HG03103 (cell line): ENCODE results near the gene DMD.

Experiments used
- ATAC-seq: cut with Tn5 transposase; IDR thresholded peaks from one replicate; pipeline ENCODE4 v1.9.1; 2021; ENCODE audit warnings: low read depth; ENCODE audit not compliant: unreplicated experiment

Gene DMD

DNA sequence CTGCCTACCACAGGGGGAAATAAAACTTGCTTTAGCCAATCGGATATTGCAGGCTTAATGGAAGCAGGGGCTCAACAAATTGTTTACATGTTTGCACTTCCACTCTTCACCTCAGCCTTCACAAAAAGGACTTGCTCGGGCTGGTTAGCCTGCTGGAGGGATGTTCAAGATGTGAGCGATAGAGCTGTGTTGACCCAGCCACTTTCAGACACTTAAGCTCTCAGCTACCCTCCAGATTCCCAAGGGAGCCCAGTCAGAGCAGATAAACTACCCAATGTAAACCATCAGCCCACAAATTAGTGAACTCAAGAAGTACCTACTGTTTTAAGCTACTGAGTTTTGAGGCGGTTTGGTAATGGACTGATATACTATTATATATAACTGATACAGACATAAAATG is 1631.1 kb downstream of the DMD start:
- ATAC-seq: no peak

DNA sequence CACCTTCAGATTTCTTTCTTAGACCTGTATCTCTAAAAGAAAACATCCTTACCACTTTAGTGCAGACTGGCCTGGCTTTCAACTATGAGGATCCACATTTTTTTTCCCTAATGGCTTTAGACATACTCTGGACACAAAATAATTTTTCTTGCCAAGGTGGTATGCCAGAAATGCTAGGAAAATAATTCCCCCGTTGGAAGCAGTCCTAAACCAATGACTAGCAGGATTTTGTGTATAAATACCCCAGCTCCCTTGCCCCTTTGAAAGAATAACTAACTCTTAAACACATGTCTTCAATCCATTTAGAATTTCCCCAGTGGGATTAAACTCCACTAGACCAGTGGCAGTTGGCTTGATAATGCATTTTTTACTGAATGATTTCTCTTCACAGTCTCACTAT is 1639.0 kb downstream of the DMD start:
- ATAC-seq: no peak

DNA sequence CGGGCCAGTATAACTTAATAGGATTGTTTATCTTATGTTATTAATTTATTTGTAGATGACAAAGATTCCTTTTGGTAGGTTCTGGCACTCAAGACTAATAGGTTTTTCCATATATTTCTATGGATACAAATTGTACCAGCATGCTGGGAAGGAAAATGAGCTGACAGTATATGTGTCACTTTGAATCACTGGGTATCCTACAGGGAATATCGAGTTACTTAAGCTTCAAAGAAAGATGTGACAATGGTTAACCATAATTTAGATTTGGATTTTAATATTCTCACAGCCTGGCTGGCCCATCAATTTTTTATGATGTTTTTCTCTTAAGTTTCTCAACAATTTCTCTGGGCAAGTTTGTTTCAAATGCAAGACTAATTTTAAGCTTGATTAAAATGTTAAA is 1640.7 kb downstream of the DMD start:
- ATAC-seq: no peak

DNA sequence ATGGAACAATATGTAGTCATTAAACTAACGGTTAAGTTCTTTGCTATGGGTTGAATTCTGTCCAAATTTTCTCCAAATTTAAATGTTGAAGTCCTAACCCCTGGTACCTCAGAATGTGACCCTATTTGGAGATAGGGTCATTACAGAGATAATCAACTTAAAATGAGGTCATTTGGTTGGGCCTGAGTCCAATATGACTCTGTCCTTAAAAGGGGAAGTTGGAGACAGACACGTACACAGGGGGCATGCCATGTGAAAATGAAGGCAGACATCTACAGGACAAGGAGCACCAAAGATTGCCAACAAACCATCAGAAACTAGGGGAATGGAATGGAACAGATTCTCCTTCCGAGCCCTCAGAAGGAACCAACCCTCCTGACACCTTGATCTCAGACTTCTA is 1647.6 kb downstream of the DMD start:
- no peak for ATAC-seq

DNA sequence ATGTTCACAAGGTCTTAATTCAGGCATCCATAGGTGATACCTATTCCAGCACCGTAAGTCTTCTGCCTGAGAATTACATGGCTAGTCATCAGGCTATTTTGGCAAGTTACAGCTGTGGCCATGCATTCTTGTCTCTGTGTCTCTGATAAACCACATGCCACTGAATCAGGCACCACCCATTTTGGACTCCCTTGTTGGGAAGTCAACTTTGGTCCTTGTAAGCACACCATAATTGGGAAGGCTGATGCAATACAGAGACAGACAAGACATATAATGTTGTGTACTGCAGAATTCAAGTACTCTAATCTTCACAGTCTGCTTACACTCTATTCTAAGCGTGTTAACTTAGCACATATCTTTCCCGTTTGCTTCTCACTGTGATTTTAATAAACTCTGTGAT is 1655.8 kb downstream of the DMD start:
- no peak for ATAC-seq

DNA sequence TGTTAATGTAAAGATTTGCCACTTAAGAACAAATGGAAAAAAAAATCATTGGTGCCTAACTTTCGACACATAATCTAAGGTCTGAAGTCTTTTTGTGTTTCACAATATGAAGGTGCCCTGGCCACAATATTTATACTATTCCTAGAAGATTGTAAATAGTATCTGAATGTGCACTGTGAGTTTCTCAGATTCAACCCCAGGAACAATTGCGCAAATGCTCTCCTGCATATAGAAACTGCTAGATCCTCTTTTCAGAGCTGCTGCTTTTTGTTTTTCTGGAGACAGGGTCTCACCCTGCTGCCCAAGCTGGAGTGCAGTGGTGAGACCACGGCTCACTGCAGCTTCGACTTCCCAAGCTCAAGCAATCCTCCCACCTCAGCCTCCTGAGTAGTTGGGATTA is 1659.4 kb downstream of the DMD start:
- no peak for ATAC-seq

DNA sequence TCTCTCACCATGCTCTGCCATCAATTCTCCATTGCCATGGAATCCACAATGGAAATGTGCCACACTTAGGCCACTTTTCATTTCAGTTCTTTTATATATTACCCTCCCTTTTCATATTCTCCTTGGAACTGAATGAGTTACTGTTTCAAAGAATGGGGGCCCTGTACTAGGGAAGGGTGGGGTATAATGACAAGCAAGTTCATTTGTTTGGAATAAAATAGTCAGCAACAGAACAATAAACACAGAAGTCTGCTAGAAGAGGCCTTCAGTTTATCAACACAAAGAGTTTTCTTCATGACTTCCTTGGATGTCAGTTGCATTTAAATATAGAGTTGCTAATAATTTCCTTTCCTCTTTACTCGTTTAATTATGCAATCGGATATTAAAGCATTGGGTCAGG is 1661.2 kb downstream of the DMD start:
- no peak for ATAC-seq

DNA sequence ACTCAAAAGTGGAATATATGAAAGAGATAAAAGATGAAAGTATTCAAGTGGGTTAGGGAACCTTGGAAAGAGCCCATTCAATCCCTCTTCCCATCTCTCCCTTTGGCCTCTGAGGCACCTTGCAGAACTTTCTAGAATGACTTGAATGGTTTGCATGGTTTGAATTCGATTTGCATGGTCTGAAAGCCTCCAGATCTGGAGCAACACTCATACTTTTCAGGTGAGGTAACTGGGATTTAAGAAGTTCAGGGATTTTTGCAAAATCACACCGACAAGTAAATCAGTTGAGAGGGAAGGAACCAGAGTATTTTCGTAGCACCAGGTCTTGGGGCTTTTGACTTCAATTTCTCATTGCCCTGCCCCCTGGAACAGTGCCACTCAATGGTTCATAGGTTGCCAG is 1663.5 kb downstream of the DMD start:
- ATAC-seq: no peak

DNA sequence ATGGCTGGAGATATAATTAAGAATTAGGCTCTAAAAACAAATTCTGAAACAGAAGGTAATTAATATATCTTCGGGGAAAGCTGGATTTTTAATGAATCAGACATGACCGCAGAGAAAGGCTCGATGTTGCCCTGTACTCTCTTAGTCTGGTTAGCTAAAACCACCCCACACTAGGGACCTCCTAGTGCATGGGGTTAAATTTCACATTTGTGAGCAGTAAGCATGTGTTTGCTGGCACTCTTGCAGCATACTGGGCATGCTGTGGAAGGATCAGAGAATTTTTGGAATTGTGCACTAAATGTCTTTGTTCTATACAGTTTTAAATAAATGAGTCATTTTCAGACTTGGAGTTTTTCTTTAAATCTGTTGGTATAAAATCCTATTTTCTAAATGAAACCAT is 1663.9 kb downstream of the DMD start:
- no peak for ATAC-seq

DNA sequence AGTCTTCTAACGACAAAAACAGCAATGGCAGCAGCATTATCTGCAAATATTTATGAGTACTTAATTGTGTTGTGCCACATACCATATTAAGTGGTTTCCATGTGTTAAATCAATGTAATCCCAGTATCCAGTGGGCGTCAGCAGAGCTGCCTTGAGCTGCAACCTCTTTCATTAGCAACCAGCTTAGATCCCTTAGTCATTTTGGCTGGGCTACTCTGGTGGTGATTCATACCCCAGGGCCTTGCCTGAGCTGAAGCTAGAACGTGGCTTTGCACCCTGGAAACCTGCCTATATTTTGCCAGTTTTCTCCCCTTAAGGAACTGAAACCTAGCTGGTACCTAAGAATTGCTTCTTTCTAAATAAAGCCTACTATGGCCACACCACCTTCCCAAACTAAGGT is 1665.2 kb downstream of the DMD start:
- no peak for ATAC-seq

DNA sequence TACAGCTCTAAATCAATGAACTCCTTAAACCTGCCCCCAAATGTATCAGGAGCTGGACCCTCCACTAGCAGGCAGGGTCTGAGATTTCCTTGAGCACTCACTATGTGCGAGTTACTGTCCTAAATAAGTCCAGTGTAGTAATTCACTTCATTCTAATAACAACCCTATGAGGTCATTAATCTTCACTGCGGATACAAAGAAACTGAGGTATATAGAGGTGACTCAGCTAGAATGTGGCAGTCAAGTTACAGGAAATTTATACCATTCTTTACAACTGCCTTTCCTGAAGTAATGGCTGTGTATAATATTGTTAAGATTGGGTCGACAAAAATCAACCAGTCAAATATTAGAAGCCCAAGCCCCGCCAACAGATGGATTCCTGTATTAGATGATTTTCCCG is 1665.6 kb downstream of the DMD start:
- ATAC-seq: no peak

DNA sequence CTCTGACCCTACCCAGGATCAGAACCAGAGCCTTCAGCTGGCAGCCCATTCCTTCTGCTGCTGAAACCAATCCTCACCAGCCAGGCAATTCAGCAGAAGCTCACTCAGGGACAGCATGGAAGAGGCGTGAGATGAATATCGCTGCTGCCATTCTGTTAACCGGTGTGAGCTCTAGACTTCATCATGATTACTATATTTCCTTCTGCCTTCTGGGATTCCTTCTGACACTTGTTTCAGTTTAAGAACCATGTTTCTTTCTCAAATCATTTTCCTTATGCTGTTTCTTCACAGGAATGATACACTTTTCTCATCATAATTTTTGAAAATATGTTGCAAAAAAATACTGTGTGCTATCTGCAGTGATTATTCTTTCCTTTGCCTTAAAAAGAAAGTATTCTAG is 1666.2 kb downstream of the DMD start:
- ATAC-seq: no peak

DNA sequence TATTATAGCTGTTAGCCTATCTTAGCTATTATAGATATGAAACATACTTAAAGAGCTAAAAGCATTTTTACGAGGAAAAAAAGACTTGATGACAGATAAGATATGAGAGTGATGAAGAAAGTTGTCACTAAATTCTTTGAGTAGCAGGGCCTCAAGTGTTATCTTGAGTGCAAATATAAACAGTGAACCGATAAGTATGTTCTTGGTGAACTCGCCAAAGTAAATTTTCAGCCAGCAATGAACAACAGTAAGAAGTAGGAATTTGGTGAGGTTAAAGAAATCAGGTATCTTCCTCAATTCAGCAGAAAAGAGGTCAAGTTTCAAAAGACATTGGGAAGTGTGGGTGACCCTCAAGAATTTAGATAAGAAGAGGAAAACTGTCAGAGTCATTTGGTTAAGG is 1667.7 kb downstream of the DMD start:
- ATAC-seq: no peak

DNA sequence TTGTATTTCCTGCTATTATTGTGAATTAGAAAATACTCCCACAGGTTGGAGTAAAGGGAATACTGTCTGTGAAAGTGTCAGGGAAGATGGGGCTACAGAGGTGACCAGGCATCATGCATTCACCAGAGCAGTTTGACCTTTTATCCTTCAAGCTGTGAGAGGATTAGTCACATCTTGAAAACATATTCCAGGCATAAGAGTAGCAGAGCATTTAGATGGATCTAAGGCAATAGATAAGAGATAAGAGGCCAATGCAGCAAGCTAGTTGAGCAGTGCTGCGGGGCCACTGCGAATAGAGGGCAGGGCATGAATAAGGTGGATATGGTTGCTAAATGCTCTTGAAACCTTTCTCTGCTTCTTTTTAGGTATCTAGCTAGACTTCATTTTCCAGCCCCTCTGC is 1668.8 kb downstream of the DMD start:
- no peak for ATAC-seq

DNA sequence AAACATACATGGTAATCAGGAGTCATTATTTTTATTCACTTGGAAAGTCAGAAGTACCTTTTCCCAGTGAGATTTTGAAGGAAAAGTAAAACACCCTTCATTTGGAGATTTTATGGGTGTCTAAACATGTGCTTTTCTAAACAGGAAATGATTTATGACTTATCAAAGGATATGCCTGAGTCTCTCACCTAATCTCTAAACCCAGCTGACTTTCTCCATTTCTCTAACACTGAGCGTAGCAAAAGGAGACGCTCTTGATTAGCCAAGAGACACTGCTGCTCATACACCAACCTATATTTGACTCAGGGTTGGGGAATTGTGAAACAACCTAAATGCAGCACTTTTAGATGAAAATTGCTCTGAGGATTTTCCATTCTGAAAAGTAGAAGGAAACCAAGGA is 1671.0 kb downstream of the DMD start:
- ATAC-seq: no peak

DNA sequence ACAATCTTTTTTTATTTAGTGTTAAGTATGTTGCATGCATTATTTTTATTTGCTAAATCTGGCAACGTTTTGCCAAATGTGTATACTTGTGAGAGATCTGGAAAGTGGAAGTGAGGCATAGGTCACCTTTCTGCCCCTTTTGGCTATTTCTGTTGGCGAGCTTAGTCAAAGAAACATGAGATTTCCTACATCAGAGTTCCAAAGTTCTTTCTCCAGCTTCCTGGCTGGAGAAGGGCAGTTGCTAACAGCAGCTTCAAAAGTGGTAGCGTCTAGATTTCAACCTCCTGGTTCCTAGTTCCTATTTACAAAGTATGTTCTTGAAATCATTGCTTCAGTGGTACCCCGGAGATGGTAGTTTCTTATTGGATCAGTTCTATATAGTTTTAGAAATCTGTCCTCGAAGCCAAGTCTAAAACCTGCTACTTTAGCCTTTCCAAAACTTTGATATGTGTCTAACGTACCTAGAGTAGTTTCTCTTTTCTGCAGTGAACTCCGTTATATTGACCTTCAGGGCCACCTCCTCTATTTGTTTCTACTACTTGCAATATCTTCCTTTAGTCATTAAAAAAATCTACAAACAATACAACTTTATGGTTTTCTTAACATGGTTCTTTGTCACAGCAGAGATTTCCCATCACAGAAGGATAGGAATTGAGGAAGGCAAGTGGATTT is 1683.8 kb downstream of the DMD start:
- ATAC-seq: no peak

DNA sequence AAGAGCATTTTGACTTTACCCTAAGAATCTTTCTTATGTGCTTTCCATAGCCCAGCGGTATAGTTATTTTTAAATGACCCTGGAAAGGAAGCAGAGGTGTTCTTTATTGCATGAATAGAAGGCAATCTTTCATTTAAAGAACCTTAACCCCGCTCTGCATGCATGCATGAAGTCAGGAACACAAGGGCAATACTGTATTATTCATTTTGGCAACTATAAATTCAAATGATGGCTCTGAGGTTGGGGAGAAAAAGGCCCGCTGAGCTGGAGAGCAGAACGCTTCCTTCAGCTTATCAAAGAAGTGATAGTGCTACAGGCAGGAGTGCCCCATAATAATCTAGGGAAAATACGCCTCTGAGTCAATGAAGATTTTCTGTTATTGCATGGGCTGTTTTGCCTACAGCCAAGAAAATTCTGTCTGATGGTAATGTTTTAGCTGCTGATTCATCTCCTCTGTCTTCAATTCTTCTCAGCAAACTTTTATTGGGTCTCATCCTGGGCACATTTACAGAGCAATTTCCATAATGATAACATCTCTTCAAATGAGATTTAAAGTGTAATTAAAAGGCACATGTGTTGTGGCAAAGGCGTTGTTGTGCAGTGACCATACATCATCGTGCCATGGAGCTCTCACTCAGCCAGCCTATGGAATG is 1687.3 kb downstream of the DMD start:
- ATAC-seq: no peak

DNA sequence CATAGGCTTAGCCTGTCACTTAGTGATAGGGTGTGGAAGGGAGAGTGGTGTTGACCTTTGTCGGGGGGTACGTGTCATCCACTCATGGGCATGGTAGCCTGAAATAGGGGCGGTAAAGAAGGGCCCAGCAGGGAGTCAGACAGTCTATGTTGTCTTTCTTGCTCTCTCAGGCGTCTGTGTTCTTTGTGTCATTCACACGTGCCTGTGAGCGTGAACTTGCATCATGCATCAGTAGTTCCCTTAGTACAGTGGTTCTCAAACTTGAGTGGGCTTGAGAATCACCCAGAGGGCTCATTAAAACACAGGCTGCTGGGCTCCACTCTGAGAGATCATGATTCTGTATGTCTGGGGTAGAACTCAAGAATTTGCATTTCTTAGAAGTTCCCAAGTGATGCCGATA is 1688.6 kb downstream of the DMD start:
- ATAC-seq: no peak

DNA sequence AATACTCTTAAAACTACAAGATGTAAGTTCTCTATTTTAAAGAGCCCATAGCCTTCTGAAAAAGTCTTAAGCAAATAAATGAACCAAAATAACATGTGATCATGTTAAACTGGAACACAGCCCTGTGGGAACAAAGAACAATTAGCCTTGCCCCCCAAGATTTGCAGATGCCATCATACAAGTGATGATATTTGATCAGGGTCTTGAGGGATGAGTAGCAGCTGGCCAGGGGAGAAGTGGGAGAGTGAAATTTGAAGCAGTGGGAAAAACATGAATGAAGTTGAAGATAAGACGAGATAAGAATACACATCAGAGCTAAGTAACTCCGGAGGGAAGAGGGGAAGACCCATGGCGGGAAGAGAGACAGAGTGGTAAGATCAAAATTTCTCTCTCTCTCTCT is 1689.4 kb downstream of the DMD start:
- no peak for ATAC-seq

DNA sequence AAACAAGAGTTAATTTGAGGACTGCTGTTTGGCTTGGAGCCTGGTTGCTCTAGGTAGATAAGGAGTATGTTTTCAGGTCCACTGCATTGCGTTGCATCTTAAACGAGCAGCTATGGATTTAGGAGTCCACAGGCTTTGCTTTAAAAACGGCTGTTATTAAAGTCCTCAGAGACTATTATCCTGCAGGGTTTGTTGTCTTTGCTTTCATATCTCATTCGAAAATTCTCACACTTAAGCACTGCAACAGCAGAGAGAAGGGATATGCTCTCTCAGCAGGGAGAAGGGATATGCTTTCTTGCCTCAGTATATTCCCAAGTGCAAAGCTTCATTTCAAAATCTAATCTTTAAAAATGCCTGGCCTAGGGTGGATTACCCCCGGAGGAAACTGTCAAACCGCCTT is 1694.8 kb downstream of the DMD start:
- ATAC-seq: no peak

DNA sequence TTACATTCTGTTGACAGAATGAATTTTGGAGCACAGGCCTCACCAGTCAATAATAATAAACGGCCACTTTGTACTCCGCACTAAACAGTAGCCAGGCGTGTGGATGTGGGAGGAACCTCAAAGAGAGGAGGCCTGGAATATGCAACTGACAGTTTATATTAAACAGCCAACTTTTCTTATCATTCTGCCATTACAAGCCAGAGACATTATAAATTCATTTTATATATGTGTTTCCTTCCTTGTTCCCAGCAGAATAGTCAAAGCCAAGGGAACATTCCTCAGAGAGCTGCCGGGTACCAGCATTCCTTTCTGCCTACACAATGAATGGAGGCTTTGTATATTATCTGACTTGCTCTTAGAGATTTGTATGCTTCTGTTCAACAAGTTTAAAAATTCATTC is 1703.0 kb downstream of the DMD start:
- ATAC-seq: no peak

DNA sequence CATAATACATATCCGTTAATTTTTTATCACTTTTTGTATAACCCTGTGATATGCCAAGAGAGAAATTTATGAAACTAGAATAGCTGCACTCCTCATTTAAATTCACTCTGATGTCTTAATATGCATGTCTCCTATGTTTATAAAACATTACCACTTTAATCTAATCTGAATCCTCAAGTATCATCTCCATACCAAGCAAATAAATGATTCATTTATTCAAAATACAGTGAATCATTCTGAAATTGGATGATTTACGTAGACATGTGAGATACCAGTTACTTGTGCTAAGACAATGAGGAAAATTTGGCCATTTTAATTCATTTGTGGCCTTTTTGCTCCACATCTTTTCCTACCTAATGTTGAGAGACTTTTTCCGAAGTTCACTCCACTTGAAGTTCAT is 1704.4 kb downstream of the DMD start:
- ATAC-seq: no peak

DNA sequence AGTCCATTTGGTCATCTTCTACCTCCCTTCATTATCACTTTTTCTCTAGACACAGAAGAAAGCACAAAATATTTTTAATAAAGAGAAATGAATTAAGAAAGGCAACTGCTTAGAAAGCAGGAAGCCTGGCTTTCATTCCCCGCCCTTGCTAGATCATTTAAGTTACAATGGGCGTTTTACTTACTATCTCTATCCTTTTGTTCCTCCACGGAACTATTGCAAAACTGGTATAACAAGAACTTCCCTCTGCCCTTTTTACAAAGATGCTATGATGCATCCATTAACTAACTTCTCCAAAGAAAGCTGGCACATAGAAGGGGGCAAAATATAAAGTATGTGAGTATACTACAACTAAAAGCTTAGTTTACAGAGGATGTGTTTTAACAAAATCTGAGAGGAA is 1705.0 kb downstream of the DMD start:
- ATAC-seq: no peak
